ENCODE results near the gene GTF2H2C.
"Not testable (repeated sequence)": the region's sequence is repeated elsewhere in the genome, so short reads cannot be mapped to it uniquely, and the experiment has no call there.

The GTF2H2C gene

DNA sequence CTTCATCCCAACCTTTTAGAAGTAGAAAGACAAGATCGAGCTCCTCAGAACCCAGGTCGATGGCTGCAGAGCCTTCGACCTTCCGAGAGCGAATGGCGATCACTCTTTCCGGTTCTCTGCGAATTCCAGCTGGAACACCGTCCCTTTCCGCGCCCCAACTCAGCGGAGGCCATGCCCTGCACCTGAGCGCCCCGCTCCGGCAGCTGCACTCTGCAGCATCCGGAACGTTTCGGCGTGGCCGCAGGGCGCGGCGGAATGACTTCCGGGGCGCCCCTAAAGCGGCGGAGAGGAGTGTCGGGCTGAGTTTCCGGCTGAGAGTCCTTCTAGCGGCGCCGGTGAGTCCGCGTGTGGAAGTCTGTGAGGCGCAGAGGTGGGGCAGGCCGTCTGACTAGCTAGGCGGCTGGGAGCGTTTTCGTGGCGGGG, at the start of gene GTF2H2C:
TSS of gene GTF2H2C (plus strand) at position 284 of the 423 bp plus-strand sequence. CDS start 4,942 bp downstream, outside the sequence.
- DNase-seq (ENCODE audit: low read depth in 2 of 2), result peak; percentile 43 to 57

DNA sequence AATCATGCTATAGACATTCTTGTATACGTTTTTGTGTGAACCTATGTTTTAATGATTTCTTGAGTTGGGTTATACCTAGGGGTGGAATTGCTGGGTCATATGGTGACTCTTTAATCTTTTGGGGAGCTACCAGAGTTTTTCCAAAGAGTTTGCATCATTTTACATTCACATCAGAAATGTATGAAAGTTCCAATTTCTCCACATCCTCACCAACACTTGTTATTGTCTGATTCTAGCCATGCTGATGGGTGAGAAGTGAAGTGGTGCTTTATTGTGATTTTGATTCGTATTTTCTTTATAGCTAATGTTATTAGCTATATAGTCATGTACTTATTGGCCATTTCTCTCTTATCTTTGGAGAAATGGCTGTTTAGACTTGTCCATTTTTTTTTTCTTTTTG, 49.3 kb upstream of the GTF2H2C start:
- DNase-seq (ENCODE audit: low read depth in 2 of 2), result no peak

DNA sequence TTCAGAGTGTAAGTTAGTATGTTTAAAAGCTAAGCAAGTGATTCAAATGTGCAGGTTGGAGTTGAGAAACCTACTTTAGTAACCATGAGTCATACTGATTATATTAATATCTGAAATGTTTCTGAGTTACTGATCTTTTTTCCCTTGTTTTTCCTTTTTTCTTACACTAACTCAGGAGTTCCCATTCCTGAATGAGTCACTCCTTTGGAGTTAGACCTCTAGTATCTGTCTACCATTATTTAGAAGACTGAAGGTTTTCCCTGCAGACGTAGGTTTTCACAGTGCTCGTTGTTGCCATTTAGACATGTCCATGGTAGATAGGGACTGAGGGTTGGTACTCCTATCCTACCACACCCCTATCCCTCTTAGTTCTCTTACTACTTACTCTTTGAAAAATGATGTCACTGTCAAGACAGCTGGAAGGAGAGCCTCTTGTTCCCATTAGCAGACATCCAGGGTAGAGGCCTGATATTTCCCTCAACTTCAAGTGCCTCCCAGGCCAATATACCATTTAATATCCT, 47.2 kb upstream of the GTF2H2C start:
- no peak for DNase-seq (ENCODE audit: low read depth in 2 of 2)

DNA sequence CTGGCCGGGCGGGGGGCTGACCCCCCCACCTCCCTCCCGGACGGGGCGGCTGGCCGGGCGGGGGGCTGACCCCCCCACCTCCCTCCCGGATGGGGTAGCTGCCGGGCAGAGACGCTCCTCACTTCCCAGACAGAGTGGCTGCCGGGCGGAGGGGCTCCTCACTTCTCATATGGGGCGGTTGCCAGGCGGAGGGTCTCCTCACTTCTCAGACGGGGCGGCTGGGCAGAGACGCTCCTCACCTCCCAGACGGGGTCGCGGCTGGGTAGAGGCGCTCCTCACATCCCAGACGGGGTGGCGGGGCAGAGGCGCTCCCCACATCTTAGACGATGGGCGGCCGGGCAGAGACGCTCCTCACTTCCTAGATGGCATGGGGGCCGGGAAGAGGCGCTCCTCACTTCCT, 44.4 kb upstream of the GTF2H2C start:
- DNase-seq (ENCODE audit: low read depth in 2 of 2), result not testable (repeated sequence)

DNA sequence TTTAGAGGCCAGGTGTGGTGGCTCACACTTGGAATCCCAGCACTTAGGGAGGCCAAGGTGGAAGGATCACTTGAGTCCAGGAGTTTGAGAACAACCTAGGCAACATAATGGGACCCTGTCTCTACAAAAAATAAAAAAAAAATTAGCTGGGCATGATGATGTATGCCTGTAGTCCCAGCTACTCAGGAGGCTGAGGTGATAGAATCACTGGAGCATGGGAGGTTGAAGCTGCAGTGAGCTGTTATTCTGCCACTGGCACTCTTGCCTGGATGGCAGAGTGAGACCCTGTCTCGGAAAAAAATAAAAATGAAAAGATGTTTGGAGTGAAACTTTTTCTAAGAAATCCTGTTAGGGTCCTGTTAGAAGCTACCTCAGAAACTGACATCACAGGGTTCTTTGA, 43.2 kb upstream of the GTF2H2C start:
- no peak for DNase-seq (ENCODE audit: low read depth in 2 of 2)

DNA sequence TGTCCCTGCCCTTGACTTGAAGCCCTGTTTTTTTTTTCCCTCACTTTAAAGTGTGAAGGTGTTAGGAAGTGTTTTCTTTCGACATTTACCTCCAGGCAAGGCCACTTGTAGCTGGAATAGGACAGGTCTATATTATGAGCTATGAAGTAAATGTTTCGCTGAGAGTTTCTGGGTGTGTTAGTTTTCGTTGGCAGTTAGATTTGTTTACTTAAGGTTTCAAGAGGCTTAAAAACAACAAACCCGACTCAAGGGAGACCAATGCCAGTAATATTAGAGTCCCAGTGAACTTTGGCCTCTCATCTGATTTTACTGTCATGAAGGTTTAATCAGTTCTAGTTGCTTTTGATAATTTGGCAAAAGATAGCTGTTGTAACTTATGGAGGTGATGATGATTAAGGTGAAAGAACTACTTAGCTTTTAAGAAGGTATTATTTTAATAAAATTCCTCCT, 42.2 kb upstream of the GTF2H2C start:
- no peak for DNase-seq (ENCODE audit: low read depth in 2 of 2)

DNA sequence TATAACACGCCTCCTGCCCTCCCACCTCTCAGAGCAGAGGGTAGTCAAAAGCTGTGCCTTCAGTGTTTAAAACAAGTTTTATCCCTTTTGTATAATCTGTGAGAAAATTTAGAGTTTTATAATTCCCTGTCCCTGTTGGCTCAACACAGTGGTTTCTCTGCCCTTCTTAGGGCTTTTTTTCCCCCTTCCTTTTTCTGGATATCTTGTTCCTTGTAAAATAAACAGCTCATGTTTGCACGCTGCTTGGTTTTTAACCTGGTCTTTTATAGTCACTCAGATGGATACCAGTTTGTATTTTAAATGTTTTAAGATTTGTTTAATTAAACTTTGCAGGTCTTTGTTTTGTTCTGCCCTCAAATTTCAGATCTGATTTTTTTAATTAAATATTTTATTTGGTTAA, 40.7 kb upstream of the GTF2H2C start:
- no peak for DNase-seq (ENCODE audit: low read depth in 2 of 2)

DNA sequence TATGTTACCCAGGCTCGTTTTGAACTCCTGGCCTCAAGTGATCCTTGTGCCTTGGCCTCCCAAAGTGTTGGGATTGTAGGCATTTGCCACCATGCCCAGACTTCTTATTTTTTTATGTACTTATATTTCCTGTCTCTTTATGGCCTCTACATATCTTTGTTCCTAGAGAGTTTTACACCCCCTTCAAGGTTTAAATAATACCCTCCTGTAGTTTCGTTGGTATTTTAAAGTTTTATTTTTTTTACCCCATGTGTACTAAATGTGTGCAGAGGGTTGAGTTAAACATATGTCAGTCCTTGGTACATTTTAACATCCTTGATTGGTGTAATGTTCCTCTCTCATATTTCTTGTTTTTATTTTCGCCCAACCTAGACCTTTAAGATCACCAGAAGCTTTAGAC, 38.0 kb upstream of the GTF2H2C start:
- no peak for DNase-seq (ENCODE audit: low read depth in 2 of 2)

DNA sequence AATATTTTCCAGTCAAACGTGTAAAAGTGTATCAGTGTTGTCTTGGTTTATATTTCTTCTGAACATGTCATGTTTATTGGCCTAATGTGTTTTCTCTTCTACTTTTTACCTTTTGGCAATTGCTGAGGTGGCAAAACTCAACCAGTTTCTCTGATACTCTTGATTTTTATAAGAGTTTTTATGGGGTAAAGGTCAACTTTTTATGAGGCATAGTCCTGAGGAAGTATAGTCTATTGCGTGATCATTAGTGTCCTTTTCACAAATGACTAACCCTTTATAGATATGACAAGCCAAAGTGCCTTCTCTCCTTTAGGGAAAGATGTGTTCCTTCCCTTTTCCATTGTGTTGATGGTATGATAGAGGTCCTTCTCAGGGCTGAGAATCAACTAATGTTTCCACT, 34.5 kb upstream of the GTF2H2C start:
- DNase-seq (ENCODE audit: low read depth in 2 of 2), result no peak

DNA sequence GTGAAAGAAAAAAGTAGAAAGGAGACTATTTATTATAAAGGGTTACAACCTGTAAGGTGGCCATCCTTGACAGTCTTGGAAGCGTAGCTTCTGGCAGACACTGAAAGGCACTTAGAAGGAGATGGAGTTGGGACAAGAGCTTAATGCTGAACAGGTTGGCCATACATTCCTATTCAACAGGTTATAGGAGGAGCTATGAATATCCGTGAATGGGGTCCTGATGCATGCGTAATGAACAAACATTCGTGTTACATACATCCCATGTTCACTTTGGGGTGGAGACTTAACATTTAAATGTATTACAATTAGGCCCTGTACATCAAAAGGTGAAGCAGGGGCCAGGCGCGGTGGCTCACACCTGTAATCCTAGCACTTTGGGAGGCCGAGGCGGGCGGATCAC, 33.3 kb upstream of the GTF2H2C start:
- no peak for DNase-seq (ENCODE audit: low read depth in 2 of 2)

DNA sequence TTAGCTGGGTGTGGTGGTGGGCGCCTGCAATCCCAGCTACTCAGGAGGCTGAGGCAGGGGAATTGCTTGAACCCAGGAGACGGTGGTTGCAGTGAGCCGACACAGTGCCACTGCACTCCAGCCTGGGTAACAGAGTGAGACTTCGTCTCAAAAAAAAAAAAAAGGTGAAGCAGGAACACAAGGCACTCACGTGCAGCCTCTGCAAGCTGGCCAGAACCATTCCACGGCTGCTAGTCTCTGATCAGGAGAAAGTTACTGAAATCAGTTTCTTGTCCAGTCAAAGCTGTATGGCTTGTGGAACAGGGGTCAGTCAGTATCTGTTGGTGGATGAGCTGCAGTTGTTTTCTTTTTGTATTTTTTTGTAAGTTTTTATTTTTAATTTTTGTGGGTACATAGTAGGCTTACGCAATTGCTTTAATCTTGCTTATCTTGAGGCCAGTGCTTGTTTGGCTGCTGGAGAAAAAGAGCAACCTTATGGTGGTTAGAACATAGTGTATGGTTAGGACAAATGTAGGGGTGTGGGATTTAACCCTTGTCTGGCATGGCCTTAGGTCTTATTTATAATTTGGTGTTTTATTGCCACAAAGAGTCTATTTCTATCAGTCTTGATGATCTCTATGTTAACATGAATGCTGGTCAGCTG, 32.7 kb upstream of the GTF2H2C start:
- DNase-seq (ENCODE audit: low read depth in 2 of 2), result no peak

DNA sequence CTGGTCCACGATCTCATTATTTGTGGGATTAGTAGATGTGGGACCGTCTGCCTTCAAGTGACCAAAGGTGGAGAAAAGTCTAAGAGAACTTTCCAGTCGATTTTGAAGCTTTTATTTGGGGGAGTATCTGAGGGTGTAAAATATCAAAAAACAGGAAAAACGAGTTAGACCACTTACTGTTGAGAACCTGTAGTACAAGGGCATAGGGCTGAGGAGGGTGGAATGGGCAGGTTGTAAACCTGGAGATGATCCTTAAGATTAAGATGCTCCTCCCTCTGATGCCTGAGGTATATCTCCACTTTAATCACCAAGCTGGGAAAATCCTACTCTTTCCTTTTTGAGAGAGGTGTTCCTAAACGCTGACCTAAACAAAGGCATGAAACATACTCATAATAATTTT, 32.0 kb upstream of the GTF2H2C start:
- DNase-seq (ENCODE audit: low read depth in 2 of 2), result no peak

DNA sequence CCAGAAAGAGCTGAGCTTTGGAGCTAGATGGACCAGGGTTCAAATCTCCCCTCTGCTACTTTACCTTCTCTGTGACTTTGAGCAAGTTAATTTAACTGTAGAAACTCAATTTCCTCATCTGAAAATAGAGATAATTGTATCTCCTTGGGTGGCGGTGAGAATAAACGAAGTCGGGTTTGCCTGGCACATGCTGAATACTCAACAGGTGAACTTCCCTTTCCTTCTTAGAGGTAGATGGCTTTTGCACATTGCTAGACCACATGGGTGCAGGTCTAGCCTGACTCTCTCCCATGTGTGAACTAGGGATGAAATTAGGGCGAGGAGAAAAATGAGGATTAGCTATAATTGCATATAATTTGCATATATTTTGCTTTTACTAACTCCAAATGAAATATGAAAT, 31.4 kb upstream of the GTF2H2C start:
- DNase-seq (ENCODE audit: low read depth in 2 of 2), result no peak

DNA sequence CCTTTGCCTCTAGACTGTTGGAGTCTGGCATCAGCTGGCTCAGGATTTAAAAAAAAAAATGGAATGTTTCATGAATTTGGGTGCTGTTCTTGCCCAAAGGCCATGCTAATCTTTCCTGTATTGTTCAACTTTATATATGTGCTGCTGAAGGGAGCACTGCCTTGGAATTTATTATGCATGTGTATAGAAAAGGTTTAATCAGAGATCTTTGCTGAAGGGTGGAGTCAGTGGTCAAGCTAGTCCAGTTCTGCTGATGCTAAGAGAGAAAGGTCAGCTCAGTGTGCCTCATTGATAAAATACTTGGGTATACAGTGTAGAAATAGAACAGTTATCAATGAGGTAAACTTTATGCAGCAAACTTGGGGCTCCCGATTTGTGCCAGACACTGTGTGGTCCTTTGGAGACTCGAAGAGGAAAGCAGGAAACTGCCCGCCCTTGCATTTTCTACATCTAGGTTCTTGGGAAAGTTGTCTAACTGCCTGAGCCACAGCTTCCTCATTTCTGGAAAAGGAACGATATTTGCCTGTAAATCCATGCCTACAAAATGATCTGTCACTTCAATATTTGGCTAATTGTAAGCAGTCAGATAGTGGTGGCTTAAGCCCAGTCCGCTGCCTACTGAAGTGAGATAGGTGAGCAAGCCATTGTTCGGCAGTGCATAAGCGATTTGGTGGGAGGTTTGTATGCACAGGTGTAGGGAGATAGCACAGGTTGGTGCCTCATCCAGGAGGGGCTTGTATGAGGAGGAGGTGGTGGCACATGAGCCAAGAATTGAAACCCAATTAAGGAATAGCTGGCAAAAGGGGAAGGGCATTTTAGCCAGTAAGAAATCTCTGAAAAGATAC, 29.2 kb upstream of the GTF2H2C start:
- DNase-seq (ENCODE audit: low read depth in 2 of 2), result no peak

DNA sequence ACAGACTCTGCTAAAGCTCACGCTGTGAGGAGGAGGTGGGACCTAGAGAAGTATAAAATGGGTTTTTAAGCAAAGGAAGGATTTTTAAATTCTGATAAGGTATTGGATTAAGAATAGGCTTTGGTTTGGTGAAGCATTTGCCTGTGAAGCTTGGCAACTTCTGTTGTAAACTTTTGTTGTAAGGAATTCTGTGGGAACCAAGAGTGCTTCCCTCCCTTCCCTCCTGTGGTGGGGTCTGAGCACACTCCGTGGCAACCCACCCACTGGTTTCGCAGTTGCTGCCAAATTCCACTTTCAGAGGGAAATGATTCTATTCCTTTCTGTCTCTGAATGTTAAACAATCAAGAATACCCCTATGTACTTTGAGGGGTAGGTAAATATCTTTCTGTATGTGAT, 28.6 kb upstream of the GTF2H2C start:
- no peak for DNase-seq (ENCODE audit: low read depth in 2 of 2)

DNA sequence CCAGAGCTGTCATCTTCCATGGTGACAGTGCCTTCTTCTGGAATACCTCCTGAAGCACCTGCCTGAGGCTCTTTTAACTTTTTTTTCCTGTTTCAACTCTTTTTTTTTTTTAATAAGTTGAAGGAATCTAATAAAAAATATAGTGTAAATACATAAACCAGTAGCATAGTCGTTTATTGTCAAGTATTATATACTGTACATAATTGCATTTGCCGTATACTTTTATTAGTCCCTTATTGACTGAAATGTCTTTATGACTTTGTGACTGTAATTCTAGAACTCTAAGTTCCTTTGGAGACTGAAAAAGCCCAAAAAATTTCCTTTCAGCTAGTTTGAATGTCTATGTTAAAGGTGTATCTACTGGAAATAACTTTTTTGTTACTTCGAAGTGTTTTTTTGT, 22.1 kb upstream of the GTF2H2C start:
- not testable (repeated sequence) for DNase-seq (ENCODE audit: low read depth in 2 of 2)

DNA sequence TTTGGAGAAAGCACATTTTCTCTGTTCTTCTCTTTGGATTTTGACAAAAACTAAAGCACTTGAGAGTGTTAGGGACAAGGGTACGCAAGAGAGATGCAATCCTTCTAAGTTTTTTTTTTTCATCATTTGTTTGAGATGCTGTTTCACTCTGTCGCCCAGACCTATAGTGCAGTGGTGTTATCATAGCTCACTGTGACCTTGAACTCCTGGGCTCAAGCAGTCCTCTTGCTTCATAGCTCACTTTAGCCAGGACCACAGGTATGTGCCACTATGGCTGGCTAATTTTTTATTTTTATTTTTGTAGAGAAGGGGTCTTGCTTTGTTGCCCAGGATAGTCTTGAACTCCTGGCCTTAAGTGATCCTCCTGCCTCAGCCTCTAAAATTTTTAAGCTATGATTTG, 21.3 kb upstream of the GTF2H2C start:
- DNase-seq (ENCODE audit: low read depth in 2 of 2), result not testable (repeated sequence)

DNA sequence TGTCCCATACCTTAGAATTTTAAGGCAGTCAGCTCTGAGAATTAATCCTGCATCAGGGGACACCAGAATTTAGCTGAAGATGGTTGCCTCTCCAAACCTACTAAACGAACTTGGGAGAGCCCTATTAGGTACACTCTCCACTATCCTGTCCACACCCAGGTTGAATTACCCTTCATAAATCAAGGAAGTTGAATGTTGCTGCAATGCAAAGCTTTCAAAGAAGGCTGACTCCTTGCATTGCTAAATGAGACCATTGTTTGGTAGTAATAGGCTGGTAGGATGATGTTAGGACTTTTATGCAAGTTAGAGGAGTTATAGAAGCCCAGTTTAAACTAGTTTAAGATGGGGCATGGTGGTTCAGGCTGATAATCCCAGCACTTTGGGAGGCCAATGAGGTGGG, 18.6 kb upstream of the GTF2H2C start:
- DNase-seq (ENCODE audit: low read depth in 2 of 2), result not testable (repeated sequence)

DNA sequence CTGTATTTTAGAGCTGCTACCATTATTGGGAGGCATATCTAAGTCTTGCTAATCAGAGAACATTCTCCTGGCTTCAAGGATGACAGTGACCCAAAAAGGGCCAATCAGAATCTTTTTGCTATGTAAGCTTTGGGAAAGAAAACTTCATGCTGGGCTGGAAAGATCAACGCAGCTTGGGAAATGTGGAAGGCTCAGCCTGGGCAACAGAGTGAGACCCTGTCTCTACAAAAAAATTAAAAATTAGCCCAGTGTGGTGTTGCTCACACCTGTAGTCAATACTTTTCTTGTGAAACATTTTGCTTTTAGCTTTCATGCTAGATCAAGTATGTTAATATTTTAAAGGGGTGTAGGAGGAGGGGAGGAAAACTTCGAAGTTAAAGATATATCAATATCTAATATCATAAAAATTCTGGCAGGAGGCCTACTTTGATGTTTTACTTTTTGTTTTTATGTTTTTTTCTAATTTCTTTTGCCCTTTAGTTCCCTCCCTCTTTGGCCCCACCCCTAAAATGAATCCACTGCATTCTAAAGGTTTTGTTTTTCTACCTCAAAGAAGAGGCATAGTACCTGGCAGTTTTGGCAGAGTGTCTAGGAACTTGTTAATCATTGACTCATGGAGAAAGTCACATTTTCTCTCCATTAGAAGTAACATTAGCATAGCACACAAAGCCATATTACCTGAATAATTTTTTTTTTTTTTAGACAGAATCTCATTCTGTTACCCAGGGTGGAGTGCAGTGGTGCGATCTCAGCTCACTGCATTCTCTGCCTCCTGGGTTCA, 17.0 kb upstream of the GTF2H2C start:
- not testable (repeated sequence) for DNase-seq (ENCODE audit: low read depth in 2 of 2)

DNA sequence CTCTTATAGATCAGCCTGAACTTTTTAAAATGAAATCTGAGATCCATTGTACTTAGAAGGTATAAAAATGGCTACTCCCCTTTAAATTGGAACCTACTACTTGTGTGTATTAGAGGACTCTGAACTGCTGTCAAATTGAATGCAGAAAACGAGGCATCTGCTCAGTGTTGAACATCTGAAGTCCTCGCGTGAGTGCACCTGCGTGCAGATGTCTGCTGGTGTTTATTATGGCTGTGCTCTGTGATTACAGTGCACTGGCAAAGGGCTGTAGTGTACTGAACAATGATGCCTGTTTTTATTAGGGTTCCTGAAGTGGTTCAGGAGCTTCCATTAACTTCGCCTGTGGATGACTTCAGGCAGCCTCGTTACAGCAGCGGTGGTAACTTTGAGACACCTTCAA, 15.4 kb upstream of the GTF2H2C start:
- not testable (repeated sequence) for DNase-seq (ENCODE audit: low read depth in 2 of 2)

DNA sequence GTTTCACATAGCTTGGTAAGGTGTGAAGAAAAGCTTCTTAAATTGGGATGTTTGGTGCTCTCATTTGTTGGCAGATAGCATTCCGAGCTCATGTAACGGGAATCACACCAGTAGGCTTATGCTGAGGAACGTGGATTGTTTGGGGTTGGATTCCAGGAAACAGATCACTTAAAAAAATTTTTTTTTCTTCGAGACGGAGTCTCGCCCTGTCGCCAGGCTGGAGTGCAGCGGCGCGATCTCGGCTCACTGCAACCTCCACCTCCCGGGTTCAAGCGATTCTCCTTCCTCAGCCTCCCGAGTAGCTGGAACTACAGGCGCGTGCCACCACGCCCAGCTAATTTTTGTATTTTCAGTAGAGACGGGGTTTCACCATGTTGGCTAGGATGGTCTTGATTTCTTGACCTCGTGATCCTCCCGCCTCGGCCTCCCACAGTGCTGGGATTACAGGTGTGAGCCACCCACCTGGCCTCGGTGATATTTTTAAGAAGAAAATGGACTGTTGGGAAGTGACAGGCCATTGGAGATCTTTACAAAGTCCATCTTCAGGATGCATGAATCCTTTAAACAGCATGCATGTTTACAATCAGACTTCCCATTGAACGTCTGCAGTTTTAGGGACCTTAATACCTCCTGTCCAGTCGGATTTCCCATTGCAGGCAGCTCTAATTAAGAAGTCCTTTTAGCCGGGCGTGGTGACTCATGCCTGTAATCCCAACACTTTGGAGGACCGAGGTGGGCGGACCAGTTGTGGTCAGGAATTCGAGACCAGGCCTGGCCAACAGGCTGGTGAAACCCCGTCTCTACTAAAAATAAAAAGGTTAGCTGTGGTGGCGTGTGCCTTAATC, 818 bp downstream of the GTF2H2C start:
- not testable (repeated sequence) for DNase-seq (ENCODE audit: low read depth in 2 of 2)

Measured in stimulated activated CD8-positive, alpha-beta memory T cell treated with anti-CD3 and anti-CD28 coated beads, Interleukin-2, amount 100 ng/mL, for 48 hours (primary cell).